ENCODE results near the gene CYP1B1. TPM values are rescaled to one million over a fixed set of nuclear protein-coding genes. Genes with fewer than 3 reads are reported as not detected.

Gene CYP1B1
- total and polyA plus RNA-seq, 2 of the 4 experiments (the other 2 are of a cell fraction) = 0.65 to 1.1 TPM

- Histone ChIP-seq H2AK9ac (replicated peaks; ENCODE audit: low read depth, low read length, poor library complexity) (no peak overlapping the region), H3K9me1 (ENCODE audit: insufficient read depth, low read length) (no peaks in the 10 kb centered on the region), H3K4me2 (ENCODE audit: low read depth, low read length) (no peak overlapping the region), H3K18ac (ENCODE audit: low read depth, low read length) (no peak overlapping the region), H3K9ac (ENCODE audit: low read depth, low read length) (no peak overlapping the region), H3K27me3 (ENCODE audit: control insufficient read depth, insufficient read depth, low read length) (peaks cover 28% of the 10 kb centered on the region), H2BK20ac (ENCODE audit: low read depth, low read length) (no peak overlapping the region), H3K9me3 (ENCODE audit: control insufficient read depth, insufficient read depth, low read length) (peaks cover 2% of the 10 kb centered on the region; the same call in 1 of the 2 replicates), H3K4me3 (ENCODE audit: insufficient read depth, low read depth, low read length) (no peak overlapping the region), H2BK15ac (ENCODE audit: low read depth, low read length) (no peak overlapping the region), H3K23ac (ENCODE audit: low read depth, low read length) (no peak overlapping the region), H2BK5ac (ENCODE audit: low read depth, low read length, poor library complexity, severe bottlenecking) (no peak overlapping the region), H3K36me3 (ENCODE audit: control insufficient read depth, insufficient read depth, low read length) (no peaks in the 10 kb centered on the region), H3K4ac (ENCODE audit: low read depth, low read length) (no peak overlapping the region), H3K56ac (ENCODE audit: extremely low read depth, insufficient read depth, low read length) (no peak overlapping the region), H2BK120ac (ENCODE audit: low read depth, low read length) (no peak overlapping the region), H3K27ac (ENCODE audit: insufficient read depth, low read length) (no peak overlapping the region), H4K20me1 (ENCODE audit: insufficient read depth, low read length) (no peaks in the 10 kb centered on the region), H2AFZ (replicated peaks; ENCODE audit: low read length, poor library complexity) (no peak overlapping the region), H3K79me1 (ENCODE audit: low read depth in 1 of 2, low read length in 2 of 2) (no peaks in the 10 kb centered on the region), H3K4me1 (ENCODE audit: control insufficient read depth, insufficient read depth, low read length) (peaks cover 6% of the 10 kb centered on the region; the same call in 1 of the 2 replicates), H4K8ac (ENCODE audit: low read depth in 2 of 2, low read length in 2 of 2) (no peak overlapping the region), H2AK5ac (ENCODE audit: low read depth, low read length) (no peak overlapping the region), H4K5ac (ENCODE audit: low read depth, low read length) (no peak overlapping the region), H3K14ac (replicated peaks; ENCODE audit: low read depth, low read length) (no peak overlapping the region), H4K91ac (ENCODE audit: insufficient read depth, low read depth, low read length) (no peak overlapping the region)
- in situ Hi-C loops (cut with MboI; ENCODE audit: low sequenced_read_pairs) = no loop called here
- ChIA-PET POLR2A (ENCODE audit: unreplicated experiment) (no interaction called here), CTCF (no interaction called here)
- no peak for ATAC-seq (ENCODE audit: low read depth)
- BruUV-seq (replicated peaks) = no TSS peak
- no peak for DNase-seq
- 100% methylated on average over 1 of the region's 7 CpGs; no CpG with 5 or more reads in 1 of the 2 experiments for WGBS, 2 experiments (ENCODE audit: extremely low coverage in 2 of 2, insufficient read length in 1 of 2)
- TF ChIP-seq CHD1 (IDR thresholded peaks at IDR 0.05; ENCODE audit: low read depth, low read length) (no peak), MXI1 (IDR thresholded peaks at IDR 0.05; ENCODE audit: borderline replicate concordance, low read depth, low read length) (no peak), CEBPB (IDR thresholded peaks at IDR 0.05; ENCODE audit: low read depth, low read length) (no peak), CTCF (conservative IDR thresholded peaks at IDR 0.05; ENCODE audit: low read depth, low read length) (no peak), USF2 (IDR thresholded peaks at IDR 0.05; ENCODE audit: low read depth, low read length) (no peak), RFX5 (IDR thresholded peaks at IDR 0.05; ENCODE audit: low read depth, low read length) (no peak), RCOR1 (IDR thresholded peaks at IDR 0.05; ENCODE audit: insufficient replicate concordance, low read length) (no peak), NFE2L2 (IDR thresholded peaks at IDR 0.05; ENCODE audit: low read depth, low read length) (no peak), RAD21 (IDR thresholded peaks at IDR 0.05; ENCODE audit: low read length) (no peak), MAZ (IDR thresholded peaks at IDR 0.05; ENCODE audit: borderline replicate concordance, low read depth, low read length) (no peak)
- intact Hi-C loops (cut with micrococcal nuclease) = loop anchor here (5.0 kb wide), 1 partner anchor 226 kb away; no protein-coding TSS in a partner anchor
- dilution Hi-C loops (cut with HindIII; ENCODE audit: low sequenced_read_pairs, unreplicated experiment) = no loop called here
Measured at GRCh38 chr2:38035968-38036367, 40.0 kb downstream of the CYP1B1 start.

All from IMR-90 (cell line).